OCI-LY1 (cell line): ENCODE data around the gene LAG3.

ENCODE experiments used
- H2AFZ ChIP-seq: fragments of 200-600 bp; sonication (generic), shearing (Covaris generic); 2 replicates; pipeline ENCODE4 v1.6.0; 2014; ENCODE audit warnings: antibody characterized with exemption, mild to moderate bottlenecking, low read length
- H3F3A ChIP-seq: fragments of 200-600 bp; sonication (generic), shearing (Covaris generic); 2 replicates; pipeline ENCODE4 v1.6.0; 2014; ENCODE audit warnings: mild to moderate bottlenecking, antibody characterized with exemption, low read length, moderate library complexity; ENCODE audit not compliant: insufficient read depth
- H3K27ac ChIP-seq: fragments of 200-600 bp; sonication (generic); 2 replicates; pipeline ENCODE4 v1.5.1; 2014; ENCODE audit warnings: low read length, mixed run types, mild to moderate bottlenecking, low read depth; ENCODE audit not compliant: poor library complexity, severe bottlenecking
- H3K27me3 ChIP-seq: fragments of 200-600 bp; sonication (generic); 2 replicates; pipeline ENCODE4 v1.6.0; 2014; ENCODE audit warnings: antibody characterized with exemption, mild to moderate bottlenecking, low read length, moderate library complexity; ENCODE audit not compliant: insufficient read depth
- H3K36me3 ChIP-seq: fragments of 200-600 bp; sonication (generic); 2 replicates; pipeline ENCODE4 v1.6.1; 2014; ENCODE audit warnings: mild to moderate bottlenecking, antibody characterized with exemption, low read length, moderate library complexity, mixed read lengths; ENCODE audit not compliant: insufficient read depth
- H3K4me1 ChIP-seq: fragments of 200-600 bp; sonication (generic); 2 replicates; pipeline ENCODE4 v1.5.1; 2014; ENCODE audit warnings: mild to moderate bottlenecking, low read length, moderate library complexity; ENCODE audit not compliant: insufficient read depth, severe bottlenecking
- H3K4me2 ChIP-seq: fragments of 200-600 bp; sonication (generic), shearing (Covaris generic); 2 replicates; pipeline ENCODE4 v1.6.1; 2014; ENCODE audit warnings: low read length
- H3K4me3 ChIP-seq: fragments of 200-600 bp; sonication (generic); 2 replicates; pipeline ENCODE4 v1.5.1; 2014; ENCODE audit warnings: low read length, low read depth, mild to moderate bottlenecking, mixed read lengths; ENCODE audit not compliant: poor library complexity, severe bottlenecking
- H3K79me2 ChIP-seq: fragments of 200-600 bp; shearing (Covaris generic); 2 replicates; pipeline ENCODE4 v1.6.1; 2016; ENCODE audit warnings: mixed run types, low read length, mixed read lengths; ENCODE audit not compliant: insufficient read depth
- H3K9ac ChIP-seq: fragments of 200-600 bp; sonication (generic), shearing (Covaris generic); 2 replicates; pipeline ENCODE4 v1.6.1; 2014; ENCODE audit warnings: mild to moderate bottlenecking, low read length, mixed read lengths
- H3K9me2 ChIP-seq: fragments of 200-600 bp; sonication (generic), shearing (Covaris generic); 2 replicates; pipeline ENCODE4 v1.6.1; 2014; ENCODE audit warnings: low read depth, mild to moderate bottlenecking, low read length, mixed read lengths
- H3K9me3 ChIP-seq: fragments of 200-600 bp; shearing (Covaris generic); 2 replicates; pipeline ENCODE4 v1.6.1; 2014; ENCODE audit warnings: low read length, mixed read lengths
- H4K20me1 ChIP-seq: fragments of 200-600 bp; sonication (generic), shearing (Covaris generic); 2 replicates; pipeline ENCODE4 v1.6.0; 2016; ENCODE audit warnings: mild to moderate bottlenecking, low read length; ENCODE audit not compliant: insufficient read depth
- EZH2 ChIP-seq: fragments of 200-600 bp; sonication (generic), shearing (Covaris generic); IDR thresholded peaks from 2 replicates; pipeline ENCODE4 v1.8.0; 2017; ENCODE audit warnings: borderline replicate concordance, mixed run types, mild to moderate bottlenecking, antibody characterized with exemption, low read length, moderate library complexity, mixed read lengths
- TF ChIP-seq, protein P1 (sequence below): fragments of 200-600 bp; sonication (generic), shearing (Covaris generic); IDR thresholded peaks from 2 replicates; pipeline ENCODE4 v1.5.1; 2017; ENCODE audit warnings: mild to moderate bottlenecking, antibody characterized with exemption, low read length, moderate library complexity, mixed read lengths

The LAG3 gene

DNA sequence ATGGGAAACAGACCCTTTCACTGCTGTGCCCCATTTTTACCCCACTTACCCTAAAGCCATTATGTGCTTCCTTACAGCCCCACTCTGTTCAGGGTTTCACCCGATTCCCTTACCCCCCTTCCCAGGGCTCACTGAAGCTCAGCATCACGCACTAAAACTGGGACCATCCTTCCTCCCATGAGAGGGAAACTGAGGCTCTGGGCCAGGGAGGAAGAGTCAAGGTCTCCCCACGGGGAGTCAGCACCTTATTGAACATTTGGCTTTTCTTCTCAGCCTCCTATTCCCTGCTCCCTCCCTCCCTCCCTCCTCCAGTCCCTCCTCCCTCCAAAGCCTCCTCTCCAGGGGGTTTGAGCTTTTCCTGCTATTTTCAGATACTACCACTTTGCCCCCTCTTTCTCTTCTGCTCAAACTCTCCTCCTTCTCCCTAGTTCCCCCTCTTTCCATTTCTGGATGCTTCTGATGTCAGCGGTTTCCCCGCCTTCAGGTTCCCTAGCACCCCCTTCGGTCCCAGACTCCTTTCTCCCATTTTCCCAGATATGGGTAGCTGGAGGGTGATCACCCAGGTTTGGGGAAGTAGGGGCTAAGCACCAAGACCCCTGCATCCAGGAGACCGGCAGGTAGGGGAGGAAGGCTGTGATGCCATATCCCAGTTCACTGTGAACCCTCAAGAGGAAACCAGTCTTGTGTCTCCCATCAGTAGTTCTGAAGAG lies 50.3 kb downstream of the LAG3 start:
- no peaks in the 10 kb centered on the region for H3K4me1 ChIP-seq
- no peak overlapping the region for H3K4me3 ChIP-seq
- H3K27ac ChIP-seq = no peak overlapping the region
- no peaks in the 10 kb centered on the region for H3K9me2 ChIP-seq
- no peak for TF ChIP-seq EZH2
- TF ChIP-seq, protein P1, sequence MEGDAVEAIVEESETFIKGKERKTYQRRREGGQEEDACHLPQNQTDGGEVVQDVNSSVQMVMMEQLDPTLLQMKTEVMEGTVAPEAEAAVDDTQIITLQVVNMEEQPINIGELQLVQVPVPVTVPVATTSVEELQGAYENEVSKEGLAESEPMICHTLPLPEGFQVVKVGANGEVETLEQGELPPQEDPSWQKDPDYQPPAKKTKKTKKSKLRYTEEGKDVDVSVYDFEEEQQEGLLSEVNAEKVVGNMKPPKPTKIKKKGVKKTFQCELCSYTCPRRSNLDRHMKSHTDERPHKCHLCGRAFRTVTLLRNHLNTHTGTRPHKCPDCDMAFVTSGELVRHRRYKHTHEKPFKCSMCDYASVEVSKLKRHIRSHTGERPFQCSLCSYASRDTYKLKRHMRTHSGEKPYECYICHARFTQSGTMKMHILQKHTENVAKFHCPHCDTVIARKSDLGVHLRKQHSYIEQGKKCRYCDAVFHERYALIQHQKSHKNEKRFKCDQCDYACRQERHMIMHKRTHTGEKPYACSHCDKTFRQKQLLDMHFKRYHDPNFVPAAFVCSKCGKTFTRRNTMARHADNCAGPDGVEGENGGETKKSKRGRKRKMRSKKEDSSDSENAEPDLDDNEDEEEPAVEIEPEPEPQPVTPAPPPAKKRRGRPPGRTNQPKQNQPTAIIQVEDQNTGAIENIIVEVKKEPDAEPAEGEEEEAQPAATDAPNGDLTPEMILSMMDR = no peak
- no peaks in the 10 kb centered on the region for H3K9me3 ChIP-seq
- no peak overlapping the region for H3K9ac ChIP-seq
- H3K4me2 ChIP-seq = no peak overlapping the region
- no peaks in the 10 kb centered on the region for H3K36me3 ChIP-seq
- no peaks in the 10 kb centered on the region for H3K79me2 ChIP-seq
- peaks cover 9% of the 10 kb centered on the region; the same call in 1 of the 2 replicates for H3K27me3 ChIP-seq
- no peaks in the 10 kb centered on the region for H4K20me1 ChIP-seq
- H2AFZ ChIP-seq = no peak overlapping the region
- H3F3A ChIP-seq = no peaks in the 10 kb centered on the region

DNA sequence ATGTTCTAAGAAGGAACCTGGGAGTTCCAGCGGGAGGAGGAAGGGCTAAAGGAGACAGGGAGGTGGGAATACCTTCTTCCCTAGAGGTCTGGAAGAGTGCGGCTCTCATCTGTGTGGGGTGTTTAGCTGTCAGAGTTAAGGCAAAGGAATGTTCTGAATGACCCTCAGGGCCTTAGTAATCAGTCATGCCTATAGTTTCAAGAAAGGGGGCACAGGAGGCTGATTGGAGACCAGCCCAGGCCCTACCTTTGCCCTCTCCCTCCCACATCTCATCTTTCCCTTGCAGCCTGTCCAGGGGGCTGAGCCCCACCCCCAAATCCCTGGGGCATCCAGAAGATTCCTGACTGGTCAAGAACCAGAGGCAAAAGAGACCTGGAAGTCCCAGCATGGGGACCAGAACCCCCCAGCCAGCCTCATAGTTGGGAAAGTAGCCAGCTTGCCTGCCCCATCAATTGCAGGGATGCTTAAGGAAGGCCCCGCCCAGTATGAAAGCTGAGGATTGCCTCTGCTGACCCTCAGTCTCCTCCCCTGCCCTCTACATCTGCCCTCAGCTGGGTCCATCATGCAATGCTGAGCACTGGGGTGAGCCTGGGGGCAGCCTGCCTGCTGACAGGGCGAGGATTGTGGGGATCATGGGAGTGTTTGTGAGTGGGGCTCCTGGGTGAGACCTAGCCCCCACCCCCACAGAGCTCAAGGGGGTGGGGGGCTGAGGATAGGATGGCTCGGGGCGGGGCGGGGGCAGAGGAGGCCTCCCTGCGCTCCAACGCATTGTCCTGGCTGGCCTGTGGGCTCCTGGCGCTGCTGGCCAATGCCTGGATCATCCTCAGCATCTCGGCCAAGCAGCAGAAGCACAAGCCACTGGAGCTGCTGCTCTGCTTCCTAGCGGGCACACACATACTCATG lies 51.1 kb downstream of the LAG3 start:
- Histone ChIP-seq H3K9me3 (no peaks in the 10 kb centered on the region), H3K9me2 (no peaks in the 10 kb centered on the region), H4K20me1 (no peaks in the 10 kb centered on the region), H3K9ac (no peak overlapping the region), H3K4me2 (no peak overlapping the region), H2AFZ (no peak overlapping the region), H3K27me3 (peaks cover 5% of the 10 kb centered on the region; the same call in 1 of the 2 replicates), H3K4me3 (no peak overlapping the region), H3K27ac (no peak overlapping the region), H3K79me2 (no peaks in the 10 kb centered on the region), H3K36me3 (no peaks in the 10 kb centered on the region), H3K4me1 (no peaks in the 10 kb centered on the region), H3F3A (no peaks in the 10 kb centered on the region)
- TF ChIP-seq, protein P1 = no peak
- TF ChIP-seq EZH2 = no peak

DNA sequence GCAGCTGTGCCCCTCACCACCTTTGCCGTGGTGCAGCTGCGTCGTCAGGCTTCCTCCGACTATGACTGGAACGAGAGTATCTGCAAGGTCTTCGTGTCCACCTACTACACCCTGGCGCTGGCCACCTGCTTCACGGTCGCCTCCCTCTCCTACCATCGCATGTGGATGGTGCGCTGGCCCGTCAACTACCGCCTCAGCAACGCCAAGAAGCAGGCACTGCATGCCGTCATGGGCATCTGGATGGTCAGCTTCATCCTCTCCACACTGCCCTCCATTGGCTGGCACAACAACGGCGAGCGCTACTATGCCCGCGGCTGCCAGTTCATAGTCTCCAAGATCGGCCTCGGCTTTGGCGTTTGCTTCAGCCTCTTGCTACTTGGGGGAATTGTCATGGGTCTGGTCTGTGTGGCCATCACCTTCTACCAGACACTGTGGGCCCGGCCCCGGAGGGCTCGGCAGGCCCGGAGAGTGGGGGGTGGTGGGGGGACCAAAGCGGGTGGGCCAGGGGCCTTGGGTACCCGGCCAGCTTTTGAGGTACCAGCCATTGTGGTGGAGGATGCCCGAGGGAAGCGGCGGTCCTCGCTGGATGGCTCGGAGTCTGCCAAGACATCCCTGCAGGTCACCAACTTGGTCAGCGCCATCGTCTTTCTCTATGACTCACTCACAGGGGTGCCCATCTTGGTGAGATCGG lies 51.9 kb downstream of the LAG3 start:
- H3K4me2 ChIP-seq = no peak overlapping the region
- H4K20me1 ChIP-seq = no peaks in the 10 kb centered on the region
- TF ChIP-seq, protein P1 = no peak
- TF ChIP-seq EZH2 = no peak

More for the DNA sequence above, 51.9 kb downstream of the LAG3 start:
- Histone ChIP-seq H3K4me1 (peaks cover 6% of the 10 kb centered on the region), H3K27ac (no peak overlapping the region), H3F3A (no peaks in the 10 kb centered on the region), H3K9ac (no peak overlapping the region), H3K79me2 (no peaks in the 10 kb centered on the region), H3K4me3 (no peak overlapping the region), H3K27me3 (peaks cover 5% of the 10 kb centered on the region; the same call in 1 of the 2 replicates), H3K9me2 (no peaks in the 10 kb centered on the region), H3K9me3 (no peaks in the 10 kb centered on the region), H3K36me3 (no peaks in the 10 kb centered on the region), H2AFZ (no peak overlapping the region)
